SH-SY5Y (cell line): ENCODE data around the gene MBNL2.

Experiments
- GATA2 ChIP-seq: IDR thresholded peaks from 2 replicates; pipeline ENCODE4 v1.6.1; 2011; ENCODE audit warnings: mild to moderate bottlenecking, low read depth, low read length
- GATA3 ChIP-seq: IDR thresholded peaks from 2 replicates; pipeline ENCODE4 v1.6.1; 2011; ENCODE audit warnings: low read depth, mild to moderate bottlenecking, low read length, moderate library complexity

- TF ChIP-seq GATA2 (no peak), GATA3 (no peak)
Observed at GRCh38 chr13:97339019-97339987, 117.2 kb downstream of the MBNL2 start.
